GM12872 (cell line): ENCODE data around the gene LZTS2.

Source experiments
- CTCF ChIP-seq: IDR thresholded peaks from 3 replicates; pipeline ENCODE4 v1.5.1; 2011; ENCODE audit warnings: low read depth, mild to moderate bottlenecking, low read length, moderate library complexity; ENCODE audit not compliant: insufficient read depth

Gene LZTS2

GRCh38 chr10:101030496-101031127 lies 31.0 kb downstream of the LZTS2 start:
- TF ChIP-seq CTCF = no peak

GRCh38 chr10:101031128-101031795 lies 31.7 kb downstream of the LZTS2 start, which contains the start of the genes PDZD7 and SFXN3:
Gene PDZD7, minus strand, starts transcription at chr10:101031129. Its CDS starts 910 bp downstream, at chr10:101030219.
Gene SFXN3, plus strand, starts transcription at chr10:101031234. Its CDS starts 3,461 bp downstream, at chr10:101034695.
- no peak for TF ChIP-seq CTCF

- TF ChIP-seq CTCF = no peak
Measured at GRCh38 chr10:101031796-101032636, 32.4 kb downstream of the LZTS2 start.

GRCh38 chr10:101032637-101033224 lies 33.1 kb downstream of the LZTS2 start:
- TF ChIP-seq CTCF = no peak

- TF ChIP-seq CTCF = no peak
Measured at GRCh38 chr10:101033276-101033675, 33.7 kb downstream of the LZTS2 start.

GRCh38 chr10:101035314-101035713 lies 35.7 kb downstream of the LZTS2 start:
- TF ChIP-seq CTCF = no peak
